Measurements from ENCODE around the gene SMIM45.
A peak's percentile ranks its signal among the peaks of the same experiment; 100 is the strongest.

SMIM45 gene

DNA sequence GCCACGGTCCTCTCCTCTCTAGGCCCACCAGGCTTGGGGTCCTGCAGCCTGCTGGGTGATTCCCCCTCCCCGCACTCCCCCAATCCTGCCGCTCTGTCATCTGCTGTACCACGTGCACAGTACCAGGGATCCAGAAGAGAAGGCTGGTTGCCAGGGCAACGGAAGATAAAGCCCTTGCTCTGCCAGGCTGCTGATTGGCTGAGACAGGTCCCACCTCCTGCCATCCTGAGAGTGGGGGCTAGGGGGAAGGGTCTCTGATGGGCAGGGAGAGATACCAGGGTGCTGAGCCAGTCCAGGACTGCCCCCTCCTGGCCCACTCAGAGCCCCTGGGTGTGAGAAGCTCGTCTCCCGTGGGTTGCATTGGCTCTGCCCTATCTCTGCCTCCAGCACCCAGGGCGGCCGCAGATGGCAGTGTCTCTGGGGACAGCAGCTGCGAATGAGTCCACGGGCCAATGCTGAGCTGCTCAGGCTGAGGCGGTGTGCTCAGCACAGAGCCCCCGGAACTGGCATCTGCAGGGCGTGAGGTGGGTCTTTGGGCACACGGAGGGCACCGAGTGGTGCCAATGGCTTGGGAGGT is at the start of gene SMIM45:
Gene SMIM45, plus strand, starts transcription at position 253 of the 577 bp plus-strand sequence.
- no peak for DNase-seq

DNA sequence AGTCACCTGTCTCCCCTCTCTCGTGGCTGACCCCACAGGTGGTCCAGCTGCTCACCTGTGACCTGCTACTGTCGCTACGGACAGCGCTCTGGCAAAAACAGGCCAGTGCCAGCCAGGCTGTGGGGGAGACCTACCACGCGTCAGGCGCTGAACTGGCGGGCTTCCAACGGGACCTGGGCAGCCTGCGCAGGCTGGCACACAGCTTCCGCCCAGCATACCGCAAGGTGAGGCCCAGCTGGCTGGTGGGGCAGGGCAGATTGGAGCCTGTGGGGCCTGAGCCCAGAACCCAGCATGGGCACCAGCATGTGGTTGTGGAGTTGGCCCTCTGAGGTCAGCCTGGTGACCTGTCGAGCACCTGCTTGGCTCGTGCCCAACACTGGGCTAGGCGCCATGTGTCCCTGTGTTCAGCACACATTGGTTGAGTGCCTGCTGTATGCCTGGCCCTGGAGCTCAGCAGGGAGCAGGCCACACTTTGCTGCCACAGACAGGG is 49.0 kb upstream of the SMIM45 start:
- DNase-seq: no peak

- DNase-seq: no peak
Observed at GRCh38 chr22:41904450-41905410, 47.2 kb upstream of the SMIM45 start.

DNA sequence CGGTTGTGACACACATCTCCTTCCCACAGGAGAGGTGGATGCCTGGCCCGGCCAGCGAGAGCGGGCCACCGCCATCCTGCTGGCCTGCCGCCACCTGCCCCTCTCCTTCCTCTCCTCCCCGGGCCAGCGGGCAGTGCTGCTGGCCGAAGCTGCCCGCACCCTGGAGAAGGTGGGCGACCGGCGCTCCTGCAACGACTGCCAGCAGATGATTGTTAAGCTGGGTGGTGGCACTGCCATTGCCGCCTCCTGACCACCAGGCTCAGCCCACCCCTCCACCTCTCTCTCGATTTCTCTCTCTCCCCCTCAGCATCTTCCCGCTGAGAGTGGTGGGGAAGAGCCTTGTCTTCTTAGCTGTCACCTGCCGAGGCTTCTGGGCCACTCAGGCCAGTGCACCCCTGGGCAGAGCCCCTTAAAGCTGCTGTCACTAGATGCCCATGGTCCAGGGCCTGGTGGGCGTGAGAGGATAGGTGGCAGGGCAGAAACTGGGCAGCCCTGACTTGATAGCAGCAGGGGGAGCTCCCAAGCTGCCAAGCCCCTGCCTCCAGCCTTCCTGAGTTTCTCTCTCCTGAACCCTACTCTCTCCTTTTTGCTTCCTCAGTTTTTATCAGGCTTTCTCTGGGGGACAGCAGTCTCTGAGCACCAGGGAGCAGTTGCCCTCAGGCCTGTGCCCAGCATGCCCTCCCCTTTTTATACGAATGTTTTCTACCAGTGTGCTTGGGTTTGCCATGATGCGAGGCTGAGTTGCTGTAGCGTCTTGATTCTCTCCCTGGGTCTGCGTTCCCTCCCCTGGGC is 46.3 kb upstream of the SMIM45 start:
- no peak for DNase-seq

GRCh38 chr22:41906822-41907221 is 45.1 kb upstream of the SMIM45 start:
- no peak for DNase-seq

- no peak for DNase-seq
Observed at GRCh38 chr22:41907436-41908401, 44.2 kb upstream of the SMIM45 start.

- no peak for DNase-seq
Observed at GRCh38 chr22:41908411-41909309, 43.3 kb upstream of the SMIM45 start.

GRCh38 chr22:41909310-41910049 is 42.5 kb upstream of the SMIM45 start:
- DNase-seq: no peak

- DNase-seq: peak; percentile 19
Observed at GRCh38 chr22:41910050-41911000, 41.6 kb upstream of the SMIM45 start.

DNA sequence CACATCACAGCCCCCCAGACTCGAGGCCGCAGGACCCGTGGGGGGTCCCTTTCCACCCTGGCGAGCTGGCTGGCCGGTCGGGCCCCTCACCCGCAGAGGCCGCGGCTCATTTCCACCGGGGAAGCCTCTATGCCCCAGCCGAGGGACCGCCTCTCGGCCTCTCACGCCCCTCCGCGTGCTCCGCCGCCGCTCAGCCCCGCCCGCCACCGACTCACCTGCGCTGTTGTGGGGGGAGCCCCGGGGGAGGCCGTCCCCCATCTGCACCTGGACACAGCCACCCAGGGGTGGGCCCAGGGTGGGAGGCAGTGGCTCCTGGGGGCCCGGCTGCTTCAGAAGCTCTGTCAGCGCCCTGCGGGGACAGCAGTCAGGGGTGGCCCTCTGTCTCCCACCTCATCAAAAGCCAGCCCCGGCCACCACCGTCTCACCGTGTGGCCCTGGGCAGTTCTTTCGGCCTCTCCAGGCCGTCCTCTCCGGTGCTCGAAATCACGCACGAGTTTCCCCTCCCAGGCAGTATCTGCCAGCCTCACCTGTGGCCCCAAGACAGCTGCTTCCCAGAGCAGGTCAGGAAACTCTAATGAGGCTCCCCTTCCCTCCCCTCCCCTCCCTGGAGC is 40.8 kb upstream of the SMIM45 start:
- no peak for DNase-seq

DNA sequence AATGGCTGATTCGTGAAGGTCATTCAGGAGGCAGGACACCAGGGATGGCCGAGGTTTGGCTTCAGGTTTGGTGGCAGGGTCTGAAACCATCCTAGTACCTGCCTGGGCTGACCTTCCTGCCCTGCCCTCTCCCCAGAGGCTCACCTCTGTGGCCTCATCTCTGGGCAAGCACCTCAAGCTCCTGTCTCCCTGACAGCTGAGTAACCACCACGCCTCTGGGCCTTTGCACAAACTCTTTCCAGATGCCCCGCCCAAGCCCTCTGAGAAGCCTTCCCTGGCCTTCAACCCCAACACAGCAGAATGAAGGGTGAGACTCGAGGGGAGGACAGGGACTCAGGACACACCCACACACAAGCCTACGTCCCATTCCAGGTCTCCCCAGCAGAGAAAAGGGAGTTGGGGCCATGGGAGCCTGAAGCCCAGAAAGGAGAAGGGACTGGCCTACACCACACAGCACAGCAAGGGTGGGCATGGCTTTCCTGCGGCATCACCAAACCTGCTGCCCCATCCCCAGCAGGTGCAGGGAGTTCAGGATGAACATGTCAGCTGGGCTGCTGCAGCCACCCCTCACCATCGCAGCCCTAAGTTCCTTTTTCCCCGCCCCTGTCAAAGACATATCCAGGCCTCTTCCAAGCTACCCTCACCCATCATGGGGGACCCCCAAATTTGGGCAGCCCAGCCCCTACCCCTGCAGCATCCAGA is 39.5 kb upstream of the SMIM45 start:
- no peak for DNase-seq

GRCh38 chr22:41913040-41913719 is 38.8 kb upstream of the SMIM45 start:
- no peak for DNase-seq

DNA sequence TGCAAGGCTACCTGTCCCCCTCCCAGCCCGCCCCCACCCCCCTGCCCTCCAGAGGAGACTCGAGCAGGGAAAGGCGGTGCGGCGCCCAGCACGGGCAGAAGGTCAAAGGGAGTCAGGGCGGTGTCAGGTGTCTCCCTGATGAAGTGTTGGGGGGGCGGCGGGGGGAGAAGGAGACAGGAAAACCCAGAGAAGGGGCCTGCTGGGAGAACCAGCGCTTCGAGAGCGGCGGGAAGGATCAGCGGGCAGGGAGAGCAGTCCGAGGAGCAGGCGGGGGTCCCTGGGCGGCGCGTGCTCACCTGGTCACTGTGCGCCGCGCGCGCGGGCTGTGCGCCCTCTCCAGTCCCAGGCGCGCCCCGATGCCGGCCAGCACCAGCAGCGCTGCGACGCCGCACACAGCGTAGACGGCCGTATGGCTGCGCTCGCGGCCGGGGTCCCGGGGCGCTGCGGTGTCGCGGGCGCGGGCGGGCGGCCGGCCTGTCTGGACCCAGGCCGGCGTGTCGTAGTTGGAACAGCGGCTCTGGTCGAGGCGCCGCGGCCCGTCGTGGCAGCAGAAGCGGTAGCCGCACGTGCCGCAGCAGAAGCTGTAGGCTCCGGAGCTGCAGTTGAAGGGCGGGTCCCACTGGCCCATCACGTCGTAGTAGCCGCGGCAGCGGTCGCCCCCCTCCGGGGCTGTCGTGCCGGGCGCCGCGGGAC is 38.0 kb upstream of the SMIM45 start:
- DNase-seq: no peak

- DNase-seq: no peak
Observed at GRCh38 chr22:41914611-41915034, 37.3 kb upstream of the SMIM45 start.

DNA sequence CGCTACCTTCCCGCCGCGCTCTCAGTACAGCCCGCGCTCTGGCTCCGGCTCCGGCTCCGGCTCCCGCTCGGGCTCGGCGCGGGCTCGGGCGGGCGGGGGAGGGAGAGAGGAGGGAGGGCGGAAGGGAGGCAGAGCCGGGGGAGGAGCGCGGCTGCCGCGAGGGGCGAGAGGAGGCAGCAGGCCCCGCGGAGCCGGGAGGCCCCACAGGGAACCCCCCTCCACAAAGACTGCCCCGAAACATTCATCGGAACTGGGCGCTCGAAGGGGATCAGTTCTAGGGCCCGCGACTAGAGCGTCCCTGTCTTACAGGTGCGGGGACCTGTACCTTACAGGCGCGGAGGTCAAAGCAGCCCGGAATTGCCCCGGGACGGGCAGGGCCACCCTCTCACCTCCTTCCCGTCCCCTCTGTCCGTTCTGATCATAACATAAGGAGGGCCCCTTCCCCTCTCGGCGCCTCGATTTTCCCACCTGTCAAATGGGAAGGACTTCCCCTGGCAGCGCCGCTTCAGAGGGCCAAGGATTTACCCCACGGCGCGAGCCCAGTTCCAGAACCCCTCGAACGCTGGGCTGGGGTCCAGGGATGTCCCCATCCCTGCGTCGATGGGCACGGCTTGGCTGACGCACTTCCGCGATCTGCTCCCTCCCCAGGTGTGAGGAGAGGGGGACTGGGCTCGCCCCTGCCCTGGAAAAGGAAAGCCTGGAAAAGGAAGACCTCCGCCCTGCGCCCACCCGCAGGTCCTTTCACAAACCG is 36.7 kb upstream of the SMIM45 start, which contains the start of gene SHISA8:
Gene SHISA8, minus strand, starts transcription at position 40 of the 751 bp plus-strand sequence. CDS start 407 bp downstream, outside the sequence.
- peak; percentile 43 for DNase-seq

All from activated effector memory CD4-positive, alpha-beta T cell treated with Interleukin-2 at 50 U/mL for 16 hours (primary cell).